ENCODE results near the gene GAPVD1. TPM values are rescaled to one million over a fixed set of nuclear protein-coding genes. Genes with fewer than 3 reads are reported as not detected.
A peak's percentile ranks its signal among the peaks of the same experiment; 100 is the strongest.

The GAPVD1 gene
- total and polyA plus RNA-seq, 10 of the 15 experiments (the other 5 are each of a cell fraction or from before 2014, with no cell fraction given) = 4.3 to 36.6 (median 25.9) TPM

DNA sequence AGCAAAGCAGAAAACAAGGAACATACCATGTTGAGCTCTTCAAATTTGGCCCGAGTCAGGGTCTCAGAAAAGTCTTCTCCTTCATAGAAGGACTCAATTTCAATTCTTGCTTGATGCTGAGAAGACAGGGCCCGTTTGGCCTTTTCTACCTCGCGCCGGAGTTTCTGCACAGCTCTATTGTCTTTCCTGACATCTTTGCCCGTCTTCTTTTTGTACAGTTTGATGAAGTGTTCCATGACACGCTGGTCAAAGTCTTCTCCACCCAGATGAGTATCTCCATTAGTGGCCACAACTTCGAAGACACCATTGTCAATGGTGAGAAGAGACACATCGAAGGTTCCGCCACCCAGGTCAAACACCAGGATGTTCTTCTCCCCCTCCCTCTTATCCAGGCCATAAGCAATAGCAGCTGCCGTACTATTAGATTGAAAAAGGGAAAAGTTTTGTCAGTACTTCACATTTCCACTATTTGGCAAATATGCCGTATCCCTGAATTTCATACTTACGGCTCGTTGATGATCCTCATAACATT is 22.6 kb upstream of the GAPVD1 start:
- Histone ChIP-seq H3K36me3 (ENCODE audit: control insufficient read depth in 2 of 2, insufficient read depth in 2 of 2, low read length in 1 of 2) (peaks cover 10 to 38% of the 10 kb centered on the region in 2 experiments), H3K4me1 (ENCODE audit: control insufficient read depth, insufficient read depth, low read length) (peaks cover 6% of the 10 kb centered on the region), H3K4me3 (peak overlapping the region; percentile 95), H2AFZ (ENCODE audit: control insufficient read depth, low read depth, low read length) (no peak overlapping the region), H3K27me3 (replicated peaks in 1 of 2; ENCODE audit: control insufficient read depth in 2 of 2, insufficient read depth in 2 of 2, low read length in 1 of 2) (no peaks in the 10 kb centered on the region), H4K20me1 (ENCODE audit: control insufficient read depth, insufficient read depth) (0 out of 2 replicates have a peak, but pooled peaks cover 5% of the 10 kb centered on the region), H3K79me2 (ENCODE audit: control insufficient read depth, insufficient read depth, low read length) (peaks cover 66% of the 10 kb centered on the region), H3K27ac (ENCODE audit: control insufficient read depth, insufficient read depth) (no peak overlapping the region), H3K9me3 (replicated peaks; ENCODE audit: control insufficient read depth, insufficient read depth, low read length) (no peaks in the 10 kb centered on the region), H3K4me2 (ENCODE audit: control insufficient read depth, insufficient read depth) (peak overlapping the region; percentile 94), H3K9ac (ENCODE audit: control insufficient read depth, insufficient read depth, low read length) (peak overlapping the region; percentile 67; the same call in 1 of the 2 replicates)
- intact Hi-C loops (cut with micrococcal nuclease; ENCODE audit: unreplicated experiment) (no loop called here), in situ Hi-C loops (cut with MboI) (no loop called here)
- ChIA-PET POLR2A (interaction anchor here (1.1 to 1.2 kb wide), 2 partner anchors 38 to 57 kb away, joined by 3 read pairs; partner anchors contain the start of gene RABEPK), RAD21 (ENCODE audit: unreplicated experiment) (no interaction called here), CTCF (no interaction called here), SMC1A (ENCODE audit: uncharacterized antibody, unreplicated experiment) (interaction anchor here (1.5 kb wide), 1 partner anchor 17 kb away, joined by 5 read pairs; no protein-coding TSS in a partner anchor)
- TF ChIP-seq HDAC2 (IDR thresholded peaks at IDR 0.05) (no peak), STAT1 (conservative IDR thresholded peaks at IDR 0.05) (no peak), ETV6 (conservative IDR thresholded peaks at IDR 0.05 in 1 of 2, IDR thresholded peaks at IDR 0.05 in 1 of 2; ENCODE audit: borderline replicate concordance in 1 of 2, low read depth in 1 of 2) (no peak), MYB (IDR thresholded peaks at IDR 0.05; ENCODE audit: borderline replicate concordance, low read depth, low read length) (no peak), POLR2AphosphoS5 (IDR thresholded peaks at IDR 0.05; ENCODE audit: low read length) (peak; percentile 42), SREBF1 (IDR thresholded peaks at IDR 0.05; ENCODE audit: low read length) (no peak)
- TF ChIP-seq, protein P1, sequence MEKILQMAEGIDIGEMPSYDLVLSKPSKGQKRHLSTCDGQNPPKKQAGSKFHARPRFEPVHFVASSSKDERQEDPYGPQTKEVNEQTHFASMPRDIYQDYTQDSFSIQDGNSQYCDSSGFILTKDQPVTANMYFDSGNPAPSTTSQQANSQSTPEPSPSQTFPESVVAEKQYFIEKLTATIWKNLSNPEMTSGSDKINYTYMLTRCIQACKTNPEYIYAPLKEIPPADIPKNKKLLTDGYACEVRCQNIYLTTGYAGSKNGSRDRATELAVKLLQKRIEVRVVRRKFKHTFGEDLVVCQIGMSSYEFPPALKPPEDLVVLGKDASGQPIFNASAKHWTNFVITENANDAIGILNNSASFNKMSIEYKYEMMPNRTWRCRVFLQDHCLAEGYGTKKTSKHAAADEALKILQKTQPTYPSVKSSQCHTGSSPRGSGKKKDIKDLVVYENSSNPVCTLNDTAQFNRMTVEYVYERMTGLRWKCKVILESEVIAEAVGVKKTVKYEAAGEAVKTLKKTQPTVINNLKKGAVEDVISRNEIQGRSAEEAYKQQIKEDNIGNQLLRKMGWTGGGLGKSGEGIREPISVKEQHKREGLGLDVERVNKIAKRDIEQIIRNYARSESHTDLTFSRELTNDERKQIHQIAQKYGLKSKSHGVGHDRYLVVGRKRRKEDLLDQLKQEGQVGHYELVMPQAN (conservative IDR thresholded peaks at IDR 0.05) = no peak
- TF ChIP-seq, protein P2, sequence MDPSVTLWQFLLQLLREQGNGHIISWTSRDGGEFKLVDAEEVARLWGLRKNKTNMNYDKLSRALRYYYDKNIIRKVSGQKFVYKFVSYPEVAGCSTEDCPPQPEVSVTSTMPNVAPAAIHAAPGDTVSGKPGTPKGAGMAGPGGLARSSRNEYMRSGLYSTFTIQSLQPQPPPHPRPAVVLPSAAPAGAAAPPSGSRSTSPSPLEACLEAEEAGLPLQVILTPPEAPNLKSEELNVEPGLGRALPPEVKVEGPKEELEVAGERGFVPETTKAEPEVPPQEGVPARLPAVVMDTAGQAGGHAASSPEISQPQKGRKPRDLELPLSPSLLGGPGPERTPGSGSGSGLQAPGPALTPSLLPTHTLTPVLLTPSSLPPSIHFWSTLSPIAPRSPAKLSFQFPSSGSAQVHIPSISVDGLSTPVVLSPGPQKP (IDR thresholded peaks at IDR 0.05; ENCODE audit: low read depth, low read length) = no peak
- FAIRE-seq (no peak), DNase-seq (ENCODE audit: low read depth, low spot score) (no peak), ATAC-seq (no peak)
- WGBS (ENCODE audit: insufficient coverage, insufficient replicate concordance, low lambda C conversion rate, missing lambda C conversion rate) = 76% methylated on average over 14 of the region's 14 CpGs
- no TSS peak for BruUV-seq (replicated peaks)

Measured in GM12878 (cell line).